HepG2 (cell line): ENCODE results near the gene SPON1. TPM values are rescaled to one million over a fixed set of nuclear protein-coding genes. Genes with fewer than 3 reads are reported as not detected.

ENCODE experiments used
- ATAC-seq: fragments of 200-7000 bp; cut with Tn5 transposase; 3 replicates; pipeline ENCODE4 v1.9.1; 2020; ENCODE audit warnings: mild to moderate bottlenecking, moderate library complexity
- BruUV-seq: library from RNA; stranded (reverse); fragments of 400-500 nt; replicated peaks from 2 replicates; lab custom pipeline; 2021; lab: Mats Ljungman, UMichigan
- CTCF ChIA-PET: fragments of 300-600 bp; formaldehyde crosslinking; extraction: SDS; loops from one replicate; lab custom pipeline; 2021; ENCODE audit warnings: low total read pairs, inconsistent platforms, low intra/inter-chr PET ratio; lab: Yijun Ruan, JAX
- POLR2A ChIA-PET: fragments of 350-600 bp; sonication (Branson Sonifier 250); formaldehyde crosslinking; loops from one replicate; lab custom pipeline; 2020; ENCODE audit warnings: antibody characterized with exemption, inconsistent platforms; lab: Yijun Ruan, JAX
- DNase-seq: peaks from one replicate; pipeline ENCODE4 v3.0.0-alpha.2; 2015; ENCODE audit warnings: low spot score
- FAIRE-seq: peaks from 3 replicates; lab custom pipeline; 2011; peaks lifted over from hg19 to GRCh38; lab: Jason Lieb, UNC
- H2AFZ ChIP-seq: one replicate; pipeline ENCODE4 v1.6.1; 2011; ENCODE audit warnings: low read length, inconsistent platforms
- H3K27ac ChIP-seq: fragments of 300-600 bp; 3 replicates; pipeline ENCODE4 v1.8.0; 2011; ENCODE audit warnings: mixed run types, mild to moderate bottlenecking, mixed read lengths, low read length, inconsistent platforms; ENCODE audit not compliant: insufficient read depth; ENCODE audit errors: extremely low read length
- H3K27me3 ChIP-seq, 2 experiments: fragments of 200-600 bp in 1 of 2; 2 replicates in 1 of 2; 3 replicates in 1 of 2; pipeline versions ENCODE4 v1.6.0 to v1.8.0; 2011; ENCODE audit warnings: low read length in 2 of 2, mild to moderate bottlenecking in 2 of 2, moderate library complexity in 2 of 2, inconsistent platforms in 1 of 2; ENCODE audit not compliant: insufficient read depth in 2 of 2, control insufficient read depth in 1 of 2
- H3K36me3 ChIP-seq, 2 experiments: fragments of 200-600 bp in 1 of 2; replicated peaks in 1 of 2; 2 replicates in 1 of 2; 3 replicates in 1 of 2; pipeline versions ENCODE4 v1.5.1 to v1.8.0; 2011; ENCODE audit warnings: low read length in 2 of 2, inconsistent platforms in 1 of 2; ENCODE audit not compliant: insufficient read depth in 2 of 2, control insufficient read depth in 1 of 2
- H3K4me1 ChIP-seq: 2 replicates; pipeline ENCODE4 v1.5.1; 2012; ENCODE audit warnings: low read length, inconsistent platforms; ENCODE audit not compliant: insufficient read depth
- H3K4me2 ChIP-seq: 2 replicates; pipeline ENCODE4 v1.6.0; 2011; ENCODE audit warnings: low read depth, low read length, inconsistent platforms
- H3K4me3 ChIP-seq, 3 experiments: fragments of 200-600 bp in 1 of 3; sonication (generic), shearing (Covaris generic) in 1 of 3; replicated peaks in 1 of 3; 2 replicates each; pipeline ENCODE4 v1.5.1; 2011 to 2016; ENCODE audit warnings: low read length in 3 of 3, inconsistent platforms in 2 of 3, low read depth in 2 of 3, mild to moderate bottlenecking in 2 of 3, control low read depth in 1 of 3, mixed read lengths in 1 of 3; ENCODE audit not compliant: insufficient read depth in 1 of 3
- H3K79me2 ChIP-seq: one replicate; pipeline ENCODE4 v1.6.1; 2011; ENCODE audit warnings: low read length, inconsistent platforms; ENCODE audit not compliant: insufficient read depth
- H3K9ac ChIP-seq: 2 replicates; pipeline ENCODE4 v1.6.0; 2011; ENCODE audit warnings: mild to moderate bottlenecking, low read depth, low read length, inconsistent platforms; ENCODE audit not compliant: insufficient read depth
- H3K9me3 ChIP-seq: 2 replicates; pipeline ENCODE4 v1.5.1; 2012; ENCODE audit warnings: mild to moderate bottlenecking, low read length
- H4K20me1 ChIP-seq: 2 replicates; pipeline ENCODE4 v1.6.0; 2011; ENCODE audit warnings: inconsistent platforms, mild to moderate bottlenecking, low read length, moderate library complexity; ENCODE audit not compliant: insufficient read depth
- AKNA ChIP-seq: sonication (generic); formaldehyde crosslinking; IDR thresholded peaks from 2 replicates; pipeline ENCODE4 v1.4.0; 2020; ENCODE audit warnings: missing genetic modification reagents, borderline replicate concordance
- BORCS8-MEF2B ChIP-seq: sonication (generic); formaldehyde crosslinking; IDR thresholded peaks from 2 replicates; pipeline ENCODE4 v1.8.0; 2022; ENCODE audit warnings: mild to moderate bottlenecking, missing genetic modification reagents
- HIC2 ChIP-seq: sonication (generic); formaldehyde crosslinking; IDR thresholded peaks from 2 replicates; pipeline ENCODE4 v1.9.0; 2022; ENCODE audit warnings: low read depth, missing genetic modification reagents
- PCBP1 ChIP-seq: fragments of 200-400 bp; formaldehyde crosslinking; IDR thresholded peaks from 2 replicates; pipeline ENCODE4 v1.6.1; 2017; ENCODE audit warnings: mild to moderate bottlenecking, low read depth, low read length, borderline replicate concordance
- ZNF609 ChIP-seq: sonication (generic); formaldehyde crosslinking; IDR thresholded peaks from 2 replicates; pipeline ENCODE4 v1.4.0; 2020; ENCODE audit warnings: mild to moderate bottlenecking, missing genetic modification reagents, borderline replicate concordance
- WGBS: methylation state at CpG from one replicate; pipeline ENCODE4 v1.1.6; 2017; ENCODE audit warnings: low lambda C conversion rate; 5-methylcytosine and 5-hydroxymethylcytosine counted together
- in situ Hi-C: cut with HindIII; loops from 2 replicates; pipeline ENCODE4 v1.10.0; 2017; ENCODE audit warnings: low pct_unique_long_range_greater_than_20kb; ENCODE audit not compliant: extremely low pct_ligation_motif_present
- intact Hi-C: fragments of 100-400 bp; cut with micrococcal nuclease; formaldehyde crosslinking; loops from one replicate; pipeline ENCODE4 v1.10.0; 2022; ENCODE audit not compliant: unreplicated experiment
- polyA plus RNA-seq, 8 experiments: library from polyadenylated mRNA; depleted of rRNA in 3 of 8; stranded (reverse) in 7 of 8; unstranded in 1 of 8; fragments of >200 nt; fragmentation: Illumina TruSeq in 4 of 8; extraction: Trizol in 4 of 8; gene quantifications; 2 replicates each; pipeline versions ENCODE4 v1.2.1 to v1.2.3, GENCODE V29; 2011 to 2016; ENCODE audit warnings: low read depth in 4 of 8, missing spikeins in 1 of 8, mixed read lengths in 1 of 8; ENCODE audit not compliant: insufficient read depth in 1 of 8
- total RNA-seq, 5 experiments: library from RNA; depleted of rRNA; stranded (reverse); fragments of >200 nt; fragmentation: Illumina TruSeq; extraction: Trizol; gene quantifications; 2 replicates each; pipeline ENCODE4 v1.2.3, GENCODE V29; 2016; ENCODE audit warnings: low read depth in 1 of 5
- TF ChIP-seq, protein P1 (sequence below): sonication (generic); formaldehyde crosslinking; IDR thresholded peaks from 2 replicates; pipeline ENCODE4 v1.4.0; 2020; ENCODE audit warnings: missing genetic modification reagents, low read depth, mild to moderate bottlenecking, borderline replicate concordance

Gene SPON1
- total and polyA plus RNA-seq, 2 of the 13 experiments (the other 11 are each of a cell fraction or from before 2014, with no cell fraction given): not detected

- TF ChIP-seq ZNF609 (CRISPR knock-in tag) (no peak), BORCS8-MEF2B (CRISPR knock-in tag) (no peak)
Observed at GRCh38 chr11:14055936-14056335, 93.4 kb downstream of the SPON1 start (continued).

GRCh38 chr11:14058061-14058460, 95.5 kb downstream of the SPON1 start:
- H2AFZ ChIP-seq: no peak overlapping the region
- H3K36me3 ChIP-seq: no peaks in the 10 kb centered on the region
- in situ Hi-C loops: no loop called here
- H3K4me2 ChIP-seq: no peak overlapping the region
- H3K79me2 ChIP-seq: no peaks in the 10 kb centered on the region
- no peaks in the 10 kb centered on the region for H3K4me1 ChIP-seq
- no peaks in the 10 kb centered on the region for H3K9me3 ChIP-seq
- ChIA-PET POLR2A (no interaction called here), CTCF (no interaction called here)
- ATAC-seq (no peak), FAIRE-seq (no peak), DNase-seq (no peak)
- H3K9ac ChIP-seq: no peak overlapping the region
- intact Hi-C loops: no loop called here
- 6% methylated on average over 5 of the region's 5 CpGs for WGBS
- no peak overlapping the region for H3K4me3 ChIP-seq
- no TSS peak for BruUV-seq
- H3K27me3 ChIP-seq: 0 out of 5 replicates have a peak, but pooled peaks cover 0 to 3% of the 10 kb centered on the region in 2 experiments
- H3K27ac ChIP-seq: no peak overlapping the region
- H4K20me1 ChIP-seq: no peaks in the 10 kb centered on the region
- TF ChIP-seq AKNA (CRISPR knock-in tag) (no peak), HIC2 (CRISPR knock-in tag) (no peak), PCBP1 (no peak)
- TF ChIP-seq, protein P1, sequence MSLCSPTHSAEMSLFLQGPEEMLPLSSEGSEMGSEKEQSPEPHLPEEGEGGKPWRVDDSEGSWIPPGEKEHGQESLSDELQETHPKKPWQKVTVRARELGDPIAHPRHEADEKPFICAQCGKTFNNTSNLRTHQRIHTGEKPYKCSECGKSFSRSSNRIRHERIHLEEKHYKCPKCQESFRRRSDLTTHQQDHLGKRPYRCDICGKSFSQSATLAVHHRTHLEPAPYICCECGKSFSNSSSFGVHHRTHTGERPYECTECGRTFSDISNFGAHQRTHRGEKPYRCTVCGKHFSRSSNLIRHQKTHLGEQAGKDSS (CRISPR knock-in tag): no peak
